Heart right ventricle (tissue), 16 donors: ENCODE data around the gene ZBTB46. TPM values are rescaled to one million over a fixed set of nuclear protein-coding genes. Genes with fewer than 3 reads are reported as not detected.
A peak's percentile ranks its signal among the peaks of the same experiment; 100 is the strongest.

Experiments
- ATAC-seq, 8 donors: fragments of 200-7000 bp; cut with Tn5 transposase; one replicate each; pipeline ENCODE4 v1.9.1; 2020; ENCODE audit warnings: mild to moderate bottlenecking in 8 of 8, moderate library complexity in 8 of 8, moderate number of reproducible peaks in 1 of 8
- DNase-seq, 2 donors: peaks; one replicate each; pipeline ENCODE4 v3.0.0-alpha.2; 2020
- H3K27ac ChIP-seq, 10 donors: fragments of 200-600 bp; sonication (generic) in 2 of 10; one replicate each; pipeline versions ENCODE4 v1.5.0 to v1.8.0; 2020 to 2022; ENCODE audit warnings: mild to moderate bottlenecking in 3 of 10
- H3K27me3 ChIP-seq, 7 donors: fragments of 200-600 bp; one replicate each; pipeline ENCODE4 v1.8.0; 2021 to 2022; ENCODE audit warnings: mild to moderate bottlenecking in 2 of 7
- H3K36me3 ChIP-seq, 9 donors: fragments of 200-600 bp; sonication (generic) in 1 of 9; one replicate each; pipeline versions ENCODE4 v1.5.0 to v1.8.0; 2020 to 2022; ENCODE audit warnings: mild to moderate bottlenecking in 2 of 9
- H3K4me1 ChIP-seq, 9 donors: fragments of 200-600 bp; sonication (generic) in 1 of 9; one replicate each; pipeline versions ENCODE4 v1.5.0 to v1.8.0; 2020 to 2022; ENCODE audit warnings: mild to moderate bottlenecking in 4 of 9
- H3K4me3 ChIP-seq, 10 donors: fragments of 200-600 bp; sonication (generic) in 2 of 10; one replicate each; pipeline versions ENCODE4 v1.5.0 to v1.8.0; 2020 to 2022; ENCODE audit warnings: mild to moderate bottlenecking in 7 of 10, moderate library complexity in 2 of 10
- H3K9me3 ChIP-seq, 11 donors: fragments of 200-600 bp in 10 of 11; sonication (generic) in 2 of 11; one replicate each; pipeline versions ENCODE4 v1.5.0 to v1.8.0; 2013 to 2022; ENCODE audit warnings: mild to moderate bottlenecking in 2 of 11, control low read depth in 1 of 11, moderate library complexity in 1 of 11
- CTCF ChIP-seq, 9 donors: fragments of 200-600 bp; sonication (generic) in 2 of 9; IDR thresholded peaks; one replicate each; pipeline versions ENCODE4 v1.5.0 to v1.8.0; 2021 to 2022; ENCODE audit warnings: antibody characterized with exemption in 9 of 9, mild to moderate bottlenecking in 5 of 9, moderate library complexity in 1 of 9
- WGBS, 2 donors: extraction: QIAGEN DNeasy Blood & Tissue Kit; methylation state at CpG; one replicate each; pipeline ENCODE4 v1.1.7; 2013; ENCODE audit warnings: inconsistent platforms in 1 of 2; 5-methylcytosine and 5-hydroxymethylcytosine counted together
- intact Hi-C, 10 donors: fragments of 100-400 bp; cut with DNase I; formaldehyde crosslinking; loops; one replicate each; pipeline versions ENCODE4 v1.11.1 to v1.14.2; 2022
- polyA plus RNA-seq, 2 donors: library from polyadenylated mRNA; stranded (reverse); fragments of 200-250 nt; gene quantifications; one replicate each; pipeline ENCODE4 v1.2.3, GENCODE V29; 2013
- total RNA-seq, 10 donors: library from RNA; stranded (reverse); fragmentation: NEBNext Ultra II Directional in 3 of 10; extraction: Animal tissue kit (Norgen Biotek cat#: 25700) in 3 of 10; gene quantifications; one replicate each; pipeline versions ENCODE4 v1.2.1 to v1.2.4, GENCODE V29; 2021 to 2023
- donor health status: Arrhythmogenic right ventricular cardiomyopathy.
- donor health status: ischemic (EF 13 %, LVEDD 7.1; RV severe dilation, severe dysfunction).
- donor health status: healthy with polysubstance abuse.
- donor health status: DM: no; HTN: yes; CAD: no.
- donor health status: DM: no; HTN: no; CAD: no.
- donor health status: ischemic (EF 25% LVEDD 6.9; RV normal size, moderate dysfunction).
- donor health status: ischemic (EF 25% LVEDD 5.7; RV mildly dilated, moderate dysfunction).
- donor health status: healthy.
- donor health status: DM: yes; HTN: yes; CAD: no.
- donor health status: Ischemic cardiomyopathy.
- donor health status: ischemic (EF 35%, LVEDD 5.7; RV mildly dilated, moderate dysfunction).
- donor health status: nonischemic (EF 11% LVEDD 7.7; RV severe dilation, severe dysfunction).
- donor health status: DM: yes; HTN: yes; CAD: no.
- donor health status: PGD.
- donor health status: ischemic (EF 29% LVEDD 5.4; RV normal size, mild dysfunction).
- donor health status: nonischemic (EF 23%, LVEDD 6.1; RV moderate dilation, normal function).

The ZBTB46 gene
- total and polyA plus RNA-seq, 12 donors = 5.6 to 25.4 (median 14.4) TPM

GRCh38 chr20:63773571-63774241 is 57.4 kb downstream of the ZBTB46 start:
- no peak for ATAC-seq
- H3K36me3 ChIP-seq = peaks cover 0 to 52% (median 13%) of the 10 kb centered on the region in 9 donors
- H3K27me3 ChIP-seq = no peaks in the 10 kb centered on the region
- TF ChIP-seq CTCF (IDR thresholded peaks at IDR 0.05) = no peak
- H3K4me3 ChIP-seq = no peak overlapping the region
- intact Hi-C loops = loop anchor here in 2 of 10 donors (10.0 kb wide), 1 partner anchor 201 kb away; the partner anchor contains the start of gene SAMD10 (in 2 of the 2)
- H3K4me1 ChIP-seq = peaks cover 0 to 38% (median 13%) of the 10 kb centered on the region in 9 donors
- 85 to 88% methylated on average over 33 of the region's 33 CpGs for WGBS, 2 donors
- no peak for DNase-seq
- H3K27ac ChIP-seq = peak overlapping the region in 1 of 10 donors; percentile 51
- H3K9me3 ChIP-seq = no peaks in the 10 kb centered on the region

DNA sequence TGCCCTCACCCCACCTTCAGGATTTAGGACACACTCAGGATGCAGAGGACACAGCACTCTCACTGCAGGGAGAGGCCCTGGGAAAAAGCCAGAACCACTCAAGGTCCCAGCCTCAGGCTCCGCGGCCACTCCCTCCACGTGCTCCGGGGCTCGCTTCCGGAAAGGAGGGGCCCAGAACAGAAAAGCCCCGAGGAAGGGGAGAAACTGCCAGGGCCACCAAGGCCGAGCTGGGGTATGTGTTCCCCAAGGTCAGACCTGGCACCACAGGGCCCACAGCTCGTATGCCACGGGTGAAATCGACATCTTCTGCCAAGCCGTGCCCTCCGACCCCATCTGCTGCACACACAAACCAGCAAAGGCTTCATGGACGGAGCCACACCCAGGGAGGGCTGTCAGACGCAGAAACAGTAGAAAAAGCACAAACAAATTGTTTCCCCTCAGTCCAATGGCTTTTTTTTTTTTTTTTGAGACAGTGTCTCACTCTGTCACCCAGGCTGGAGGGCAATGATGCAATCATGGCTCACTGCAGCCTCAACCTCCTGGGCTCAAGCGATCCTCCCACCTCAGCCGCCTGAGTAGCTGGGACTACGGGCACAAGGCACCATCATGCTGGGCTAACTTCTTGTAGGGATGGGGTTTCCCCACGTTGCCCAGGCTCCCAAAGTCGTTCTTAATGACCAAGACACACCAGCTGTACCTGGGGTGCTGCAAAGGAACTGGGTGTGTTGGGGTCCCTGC is 58.1 kb downstream of the ZBTB46 start:
- Histone ChIP-seq H3K27me3 (no peaks in the 10 kb centered on the region), H3K4me3 (no peak overlapping the region), H3K27ac (peak overlapping the region in 2 of 10 donors; percentile 48 to 51), H3K4me1 (peaks cover 0 to 38% (median 14%) of the 10 kb centered on the region in 9 donors), H3K9me3 (no peaks in the 10 kb centered on the region), H3K36me3 (peaks cover 0 to 59% (median 19%) of the 10 kb centered on the region in 9 donors)
- peak; percentile 21 to 76 (median 66) for ATAC-seq
- no peak for TF ChIP-seq CTCF (IDR thresholded peaks at IDR 0.05)
- WGBS, 2 donors = 49 to 68% methylated on average over 19 to 20 of the region's 20 CpGs
- peak; percentile 31 to 43 for DNase-seq
- intact Hi-C loops = loop anchor here in 2 of 10 donors (10.0 kb wide), 1 partner anchor 202 kb away; the partner anchor contains the start of gene SAMD10 (in 2 of the 2)

GRCh38 chr20:63771046-63771707 is 59.9 kb downstream of the ZBTB46 start:
- Histone ChIP-seq H3K27me3 (no peaks in the 10 kb centered on the region), H3K36me3 (peaks cover 0 to 75% (median 28%) of the 10 kb centered on the region in 9 donors), H3K4me3 (no peak overlapping the region), H3K9me3 (no peaks in the 10 kb centered on the region), H3K4me1 (peaks cover 0 to 38% (median 19%) of the 10 kb centered on the region in 9 donors), H3K27ac (no peak overlapping the region)
- no peak for TF ChIP-seq CTCF (IDR thresholded peaks at IDR 0.05)
- WGBS, 2 donors = 92 to 95% methylated on average over 52 of the region's 52 CpGs
- intact Hi-C loops = loop anchor here in 2 of 10 donors (10.0 kb wide), 1 partner anchor 204 kb away; the partner anchor contains the start of gene SAMD10 (in 2 of the 2)
- DNase-seq (no peak), ATAC-seq (no peak)
